Measurements from ENCODE around the gene MRC1. TPM values are rescaled to one million over a fixed set of nuclear protein-coding genes. Genes with fewer than 3 reads are reported as not detected.

MRC1 gene
- total and polyA plus RNA-seq, 2 experiments from 2014 or later, result not detected

DNA sequence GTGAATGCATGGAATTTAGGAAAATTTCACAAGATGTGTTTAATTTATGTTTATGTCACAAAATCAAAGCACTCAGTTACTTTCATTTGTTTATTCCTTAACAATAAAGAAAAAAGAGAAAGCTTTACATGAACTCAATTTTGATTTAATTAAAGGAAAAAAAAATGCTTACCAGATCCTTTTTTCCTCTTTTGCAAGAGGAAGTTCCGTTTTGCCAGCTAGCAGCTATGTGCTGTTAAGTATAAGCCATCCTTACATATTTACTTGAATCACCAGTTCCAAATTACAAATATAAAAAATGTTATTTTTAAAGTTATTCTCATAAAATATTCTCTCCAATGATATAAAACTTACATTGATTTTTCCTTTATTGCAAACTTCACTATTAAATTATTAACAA, 12.7 kb downstream of the MRC1 start:
- Histone ChIP-seq H3K36me3 (ENCODE audit: low read depth) (no peaks in the 10 kb centered on the region), H3K9me2 (ENCODE audit: insufficient read depth) (no peaks in the 10 kb centered on the region), H3K27me3 (replicated peaks; ENCODE audit: insufficient read depth) (no peaks in the 10 kb centered on the region), H3K9me3 (ENCODE audit: low read depth) (no peaks in the 10 kb centered on the region), H4K20me1 (ENCODE audit: insufficient read depth) (no peaks in the 10 kb centered on the region), H3K79me2 (ENCODE audit: insufficient read depth) (no peaks in the 10 kb centered on the region), H3K4me3 (no peak overlapping the region), H3F3A (ENCODE audit: insufficient read depth) (no peaks in the 10 kb centered on the region), H3K4me1 (ENCODE audit: insufficient read depth) (no peaks in the 10 kb centered on the region; the same call in 1 of the 2 replicates), H3K9ac (no peak overlapping the region), H2AFZ (no peak overlapping the region), H3K27ac (no peak overlapping the region), H3K4me2 (ENCODE audit: unreplicated experiment) (no peak overlapping the region)
- DNase-seq, result no peak
- 55 to 67% methylated on average over 1 of the region's 1 CpG for WGBS, 2 experiments (ENCODE audit: low coverage in 1 of 2, low lambda C conversion rate in 2 of 2, missing lambda C conversion rate in 2 of 2)
- TF ChIP-seq EZH2 (IDR thresholded peaks at IDR 0.05; ENCODE audit: insufficient read depth, poor library complexity, severe bottlenecking) (no peak), EZH2phosphoT487 (IDR thresholded peaks at IDR 0.05; ENCODE audit: insufficient read depth, low read depth) (no peak)
- in situ Hi-C loops (cut with MboI), result no loop called here

DNA sequence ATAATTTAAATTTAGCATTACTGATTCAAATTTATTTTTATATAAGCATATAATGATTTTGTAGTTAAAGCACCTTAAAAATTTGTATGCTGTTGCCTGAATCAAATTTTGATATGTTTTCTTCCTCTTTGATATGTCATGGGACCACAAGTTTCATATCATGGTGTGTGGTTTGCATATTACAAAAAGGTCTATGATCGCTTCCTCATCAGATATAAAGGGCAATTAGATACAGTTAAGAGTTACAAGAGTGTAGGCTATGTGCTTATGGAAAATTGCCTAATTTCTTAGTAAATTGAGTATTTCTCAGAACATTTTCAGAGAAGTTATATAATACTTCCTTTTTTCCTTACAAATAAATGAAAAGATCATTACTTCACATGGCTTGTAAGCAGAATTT, 22.2 kb downstream of the MRC1 start:
- WGBS, 2 experiments (ENCODE audit: low coverage in 1 of 2, low lambda C conversion rate in 2 of 2, missing lambda C conversion rate in 2 of 2), result 89 to 91% methylated on average over 1 of the region's 1 CpG
- no peak for DNase-seq
- Histone ChIP-seq H4K20me1 (ENCODE audit: insufficient read depth) (no peaks in the 10 kb centered on the region), H3K9me2 (ENCODE audit: insufficient read depth) (no peaks in the 10 kb centered on the region), H3K4me2 (ENCODE audit: unreplicated experiment) (no peak overlapping the region), H3K9me3 (ENCODE audit: low read depth) (no peaks in the 10 kb centered on the region), H3K36me3 (ENCODE audit: low read depth) (no peaks in the 10 kb centered on the region), H3K4me1 (ENCODE audit: insufficient read depth) (peaks cover 15% of the 10 kb centered on the region), H3F3A (ENCODE audit: insufficient read depth) (peaks cover 9% of the 10 kb centered on the region), H3K27me3 (replicated peaks; ENCODE audit: insufficient read depth) (no peaks in the 10 kb centered on the region), H3K27ac (no peak overlapping the region), H3K9ac (no peak overlapping the region), H2AFZ (no peak overlapping the region), H3K4me3 (no peak overlapping the region), H3K79me2 (ENCODE audit: insufficient read depth) (no peaks in the 10 kb centered on the region)
- in situ Hi-C loops (cut with MboI), result no loop called here
- TF ChIP-seq EZH2phosphoT487 (IDR thresholded peaks at IDR 0.05; ENCODE audit: insufficient read depth, low read depth) (no peak), EZH2 (IDR thresholded peaks at IDR 0.05; ENCODE audit: insufficient read depth, poor library complexity, severe bottlenecking) (no peak)

DNA sequence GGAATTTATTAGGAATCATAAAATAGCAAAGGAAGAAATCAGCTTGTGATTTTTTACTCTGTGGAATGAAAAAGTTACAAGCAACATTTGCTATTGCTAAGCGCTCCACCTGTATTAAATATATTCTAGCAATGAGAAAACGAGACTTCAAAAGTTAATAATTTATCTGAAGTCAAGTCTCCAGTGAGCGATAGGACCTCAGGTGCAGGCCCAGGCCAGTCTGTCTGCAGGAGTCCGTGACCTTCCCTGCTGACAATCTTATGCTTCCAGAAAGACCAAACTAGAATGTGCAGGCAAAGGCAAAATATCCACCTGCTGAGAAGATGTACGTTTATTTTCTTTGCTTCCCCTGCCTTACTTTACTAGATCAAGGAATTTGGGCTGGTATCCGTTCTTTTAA, 22.7 kb downstream of the MRC1 start:
- Histone ChIP-seq H3K4me2 (ENCODE audit: unreplicated experiment) (no peak overlapping the region), H3K36me3 (ENCODE audit: low read depth) (no peaks in the 10 kb centered on the region), H3K9me2 (ENCODE audit: insufficient read depth) (no peaks in the 10 kb centered on the region), H3K4me1 (ENCODE audit: insufficient read depth) (peaks cover 18% of the 10 kb centered on the region), H3K27me3 (replicated peaks; ENCODE audit: insufficient read depth) (no peaks in the 10 kb centered on the region), H4K20me1 (ENCODE audit: insufficient read depth) (no peaks in the 10 kb centered on the region), H3F3A (ENCODE audit: insufficient read depth) (peaks cover 12% of the 10 kb centered on the region), H3K79me2 (ENCODE audit: insufficient read depth) (no peaks in the 10 kb centered on the region), H3K4me3 (no peak overlapping the region), H3K9ac (no peak overlapping the region), H2AFZ (no peak overlapping the region), H3K9me3 (ENCODE audit: low read depth) (no peaks in the 10 kb centered on the region), H3K27ac (no peak overlapping the region)
- 76 to 80% methylated on average over 6 of the region's 6 CpGs for WGBS, 2 experiments (ENCODE audit: low coverage in 1 of 2, low lambda C conversion rate in 2 of 2, missing lambda C conversion rate in 2 of 2)
- TF ChIP-seq EZH2 (IDR thresholded peaks at IDR 0.05; ENCODE audit: insufficient read depth, poor library complexity, severe bottlenecking), result no peak
- TF ChIP-seq EZH2phosphoT487 (IDR thresholded peaks at IDR 0.05; ENCODE audit: insufficient read depth, low read depth), result no peak
- in situ Hi-C loops (cut with MboI), result no loop called here
- DNase-seq, result no peak

DNA sequence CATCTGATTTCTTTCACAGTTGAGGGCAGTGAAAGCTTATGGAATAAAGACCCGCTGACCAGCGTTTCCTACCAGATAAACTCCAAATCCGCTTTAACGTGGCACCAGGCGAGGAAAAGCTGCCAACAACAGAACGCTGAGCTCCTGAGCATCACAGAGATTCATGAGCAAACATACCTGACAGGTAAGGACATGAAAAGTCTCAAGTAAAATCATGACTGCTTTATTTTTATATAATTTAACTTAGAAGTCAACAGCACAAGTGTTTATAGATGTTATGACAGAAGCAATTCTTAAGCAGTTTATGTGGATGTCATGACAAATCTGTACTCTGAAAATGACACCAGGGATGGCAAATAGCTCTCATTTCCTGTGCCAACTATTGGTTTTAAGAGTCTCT, 24.5 kb downstream of the MRC1 start:
- Histone ChIP-seq H3K36me3 (ENCODE audit: low read depth) (no peaks in the 10 kb centered on the region), H3K79me2 (ENCODE audit: insufficient read depth) (no peaks in the 10 kb centered on the region), H3K9me3 (ENCODE audit: low read depth) (no peaks in the 10 kb centered on the region), H3K27me3 (replicated peaks; ENCODE audit: insufficient read depth) (no peaks in the 10 kb centered on the region), H3K4me2 (ENCODE audit: unreplicated experiment) (no peak overlapping the region), H2AFZ (no peak overlapping the region), H3K4me1 (ENCODE audit: insufficient read depth) (peaks cover 18% of the 10 kb centered on the region), H3K4me3 (no peak overlapping the region), H3K9ac (no peak overlapping the region), H3F3A (ENCODE audit: insufficient read depth) (peaks cover 16% of the 10 kb centered on the region), H3K27ac (no peak overlapping the region), H3K9me2 (ENCODE audit: insufficient read depth) (no peaks in the 10 kb centered on the region), H4K20me1 (ENCODE audit: insufficient read depth) (no peaks in the 10 kb centered on the region)
- in situ Hi-C loops (cut with MboI), result no loop called here
- TF ChIP-seq EZH2 (IDR thresholded peaks at IDR 0.05; ENCODE audit: insufficient read depth, poor library complexity, severe bottlenecking) (no peak), EZH2phosphoT487 (IDR thresholded peaks at IDR 0.05; ENCODE audit: insufficient read depth, low read depth) (no peak)
- no peak for DNase-seq
- 90% methylated on average over 6 of the region's 6 CpGs for WGBS, 2 experiments (ENCODE audit: low coverage in 1 of 2, low lambda C conversion rate in 2 of 2, missing lambda C conversion rate in 2 of 2)

DNA sequence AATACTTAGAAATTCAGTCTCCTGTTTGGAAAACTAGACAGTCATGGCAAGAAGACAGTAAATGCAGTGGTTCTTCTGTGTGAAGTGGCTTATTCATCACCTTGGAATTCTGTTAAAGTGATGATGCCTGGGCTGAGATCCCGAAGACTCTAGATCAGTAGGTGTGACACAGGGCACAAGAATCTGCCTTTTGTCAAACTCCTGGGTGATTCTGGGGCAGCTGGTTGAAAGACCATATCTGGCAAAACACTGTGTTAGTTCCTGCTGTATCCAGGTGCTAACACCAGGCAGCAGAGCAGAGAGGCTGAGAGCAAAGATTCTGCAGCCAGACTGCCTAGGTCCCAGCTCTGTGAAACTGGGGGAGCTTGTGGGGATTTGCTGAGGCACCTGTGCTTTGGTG, 26.5 kb downstream of the MRC1 start:
- Histone ChIP-seq H3K9ac (no peak overlapping the region), H3K27me3 (replicated peaks; ENCODE audit: insufficient read depth) (no peaks in the 10 kb centered on the region), H3K4me3 (no peak overlapping the region), H4K20me1 (ENCODE audit: insufficient read depth) (no peaks in the 10 kb centered on the region), H3K9me3 (ENCODE audit: low read depth) (no peaks in the 10 kb centered on the region), H3K27ac (peak overlapping the region; percentile 50), H3K9me2 (ENCODE audit: insufficient read depth) (no peaks in the 10 kb centered on the region), H3K36me3 (ENCODE audit: low read depth) (no peaks in the 10 kb centered on the region), H3K79me2 (ENCODE audit: insufficient read depth) (no peaks in the 10 kb centered on the region), H3F3A (ENCODE audit: insufficient read depth) (peaks cover 19% of the 10 kb centered on the region), H2AFZ (no peak overlapping the region), H3K4me1 (ENCODE audit: insufficient read depth) (peaks cover 21% of the 10 kb centered on the region), H3K4me2 (ENCODE audit: unreplicated experiment) (peak overlapping the region; percentile 91)
- 0% methylated on average over 1 of the region's 1 CpG for WGBS, 2 experiments (ENCODE audit: low coverage in 1 of 2, low lambda C conversion rate in 2 of 2, missing lambda C conversion rate in 2 of 2)
- peak; percentile 95 for DNase-seq
- in situ Hi-C loops (cut with MboI), result no loop called here
- TF ChIP-seq EZH2phosphoT487 (IDR thresholded peaks at IDR 0.05; ENCODE audit: insufficient read depth, low read depth) (no peak), EZH2 (IDR thresholded peaks at IDR 0.05; ENCODE audit: insufficient read depth, poor library complexity, severe bottlenecking) (no peak)
